ENCODE measurements around the gene ZDHHC11.
"Not testable (repeated sequence)": the region's sequence is repeated elsewhere in the genome, so short reads cannot be mapped to it uniquely, and the experiment has no call there.

Gene ZDHHC11

GRCh38 chr5:775595-775960 lies 75.2 kb downstream of the ZDHHC11 start:
- not testable (repeated sequence) for DNase-seq (ENCODE audit: low spot score)

GRCh38 chr5:774854-775505 lies 75.8 kb downstream of the ZDHHC11 start:
- not testable (repeated sequence) for DNase-seq (ENCODE audit: low spot score)

- DNase-seq (ENCODE audit: low spot score): not testable (repeated sequence)
These were observed 76.5 kb downstream of the ZDHHC11 start for GRCh38 chr5:774304-774703.

- DNase-seq (ENCODE audit: low spot score): no peak
These were observed 77.1 kb downstream of the ZDHHC11 start for GRCh38 chr5:773517-774264.

DNA sequence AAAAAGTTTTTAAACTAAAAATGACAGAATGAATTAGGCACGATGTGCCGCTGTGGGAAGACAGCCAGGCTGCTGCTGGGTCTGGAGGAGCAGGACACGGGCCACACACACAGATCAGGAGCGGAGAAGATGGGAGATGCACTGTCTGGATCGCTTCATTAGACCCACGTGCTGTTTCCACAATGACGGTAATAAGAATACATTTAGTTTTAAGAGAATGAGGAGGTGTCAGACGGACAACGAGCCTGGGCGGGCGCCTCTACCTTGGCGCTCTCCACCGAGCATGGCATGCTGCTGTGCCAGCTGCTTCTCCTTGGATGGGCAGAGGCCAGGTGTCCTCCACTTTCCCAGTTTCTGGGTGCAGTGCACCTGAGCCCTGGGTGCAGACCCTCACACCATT lies 77.9 kb downstream of the ZDHHC11 start:
- not testable (repeated sequence) for DNase-seq (ENCODE audit: low spot score)

- not testable (repeated sequence) for DNase-seq (ENCODE audit: low spot score)
These were observed 78.3 kb downstream of the ZDHHC11 start for GRCh38 chr5:772547-772890.

- DNase-seq (ENCODE audit: low spot score): not testable (repeated sequence)
These were observed 78.8 kb downstream of the ZDHHC11 start for GRCh38 chr5:771841-772546.

GRCh38 chr5:771087-771781 lies 79.6 kb downstream of the ZDHHC11 start:
- not testable (repeated sequence) for DNase-seq (ENCODE audit: low spot score)

DNA sequence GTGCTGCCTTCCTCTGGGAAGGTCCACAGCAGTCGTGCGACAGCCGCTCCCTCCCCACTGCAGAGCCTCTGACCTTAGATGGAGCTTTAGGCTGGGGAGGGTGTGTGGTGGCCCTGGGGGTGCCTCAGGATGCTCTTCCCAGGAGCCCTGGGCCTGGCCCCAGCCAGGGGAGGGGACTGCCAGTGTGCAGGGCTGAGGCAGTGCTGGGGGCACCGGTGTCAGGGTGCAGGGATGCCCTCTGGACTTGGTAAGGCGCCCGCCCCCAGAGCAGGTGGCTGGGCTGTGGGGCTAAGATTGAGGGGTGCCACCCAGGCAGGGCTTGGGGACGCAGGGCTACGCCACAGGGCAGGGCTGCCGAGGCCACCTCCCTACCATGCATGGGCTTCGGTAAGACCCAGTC lies 80.2 kb downstream of the ZDHHC11 start:
- not testable (repeated sequence) for DNase-seq (ENCODE audit: low spot score)

DNA sequence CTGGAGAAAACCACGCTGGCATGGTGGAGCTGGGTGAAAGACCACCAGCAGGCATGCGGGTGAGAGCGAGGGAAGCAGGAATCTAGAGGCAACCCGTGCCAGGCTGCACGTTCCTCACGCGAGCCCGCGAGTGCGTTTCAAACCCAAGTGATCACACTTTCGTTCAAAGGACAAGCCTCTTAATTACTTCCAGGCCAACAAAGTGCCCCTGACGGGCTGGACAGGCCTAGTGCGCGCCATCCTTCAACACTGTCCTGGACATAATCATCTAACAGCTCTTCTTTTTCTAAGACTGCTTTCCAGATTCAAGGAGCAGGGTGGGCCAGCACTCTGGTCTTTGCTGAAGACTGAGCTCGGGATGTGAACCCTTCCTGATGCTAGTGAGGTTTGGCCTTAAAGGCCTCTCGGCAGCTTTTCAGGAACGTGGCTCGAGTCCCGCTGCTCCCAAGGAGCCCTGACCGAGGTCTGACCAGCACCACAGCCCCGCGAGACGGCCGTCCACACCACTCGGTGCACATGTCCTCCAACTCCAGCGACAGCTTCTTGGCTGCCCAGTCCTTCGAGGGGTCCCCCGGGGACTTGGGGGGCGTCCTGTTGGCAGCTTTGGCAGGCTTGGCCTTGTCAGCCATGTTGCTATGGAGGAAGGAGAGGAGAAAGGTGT lies 81.2 kb downstream of the ZDHHC11 start:
- DNase-seq (ENCODE audit: low spot score): not testable (repeated sequence)

- DNase-seq (ENCODE audit: low spot score): no peak
These were observed 83.9 kb downstream of the ZDHHC11 start for GRCh38 chr5:766666-767431.

DNA sequence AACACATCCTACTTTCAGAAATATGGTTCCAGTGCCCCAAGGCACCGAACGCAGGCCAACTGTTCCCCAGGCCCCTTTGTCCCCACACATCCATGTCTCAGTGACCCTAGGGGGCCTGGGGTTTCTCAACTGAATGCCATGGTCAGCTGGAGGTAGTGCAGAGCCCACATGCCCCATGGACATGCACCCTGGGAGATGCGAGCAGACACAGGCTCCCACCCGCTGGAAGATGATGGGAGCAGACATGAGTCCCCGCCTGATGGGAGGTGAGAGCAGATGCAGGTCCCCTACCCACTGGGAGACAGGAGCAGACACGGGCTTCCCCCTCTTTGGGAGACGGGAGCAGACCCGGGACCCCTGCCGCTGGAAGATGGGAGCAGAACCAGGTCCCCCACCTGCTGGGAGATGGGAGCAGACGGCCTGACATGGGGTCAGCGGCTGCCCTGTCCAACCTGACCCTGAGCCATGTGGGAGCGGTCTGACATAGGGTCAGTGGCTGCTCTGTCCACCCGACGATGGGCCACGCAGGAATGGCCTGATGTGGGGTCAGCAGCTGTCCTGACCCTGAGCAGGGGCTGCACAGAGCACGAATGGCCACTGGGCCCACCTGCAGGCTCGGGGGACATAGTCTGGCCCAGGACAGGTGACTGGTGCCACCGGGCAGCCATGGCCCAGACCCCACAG lies 84.7 kb downstream of the ZDHHC11 start:
- DNase-seq (ENCODE audit: low spot score): no peak

DNA sequence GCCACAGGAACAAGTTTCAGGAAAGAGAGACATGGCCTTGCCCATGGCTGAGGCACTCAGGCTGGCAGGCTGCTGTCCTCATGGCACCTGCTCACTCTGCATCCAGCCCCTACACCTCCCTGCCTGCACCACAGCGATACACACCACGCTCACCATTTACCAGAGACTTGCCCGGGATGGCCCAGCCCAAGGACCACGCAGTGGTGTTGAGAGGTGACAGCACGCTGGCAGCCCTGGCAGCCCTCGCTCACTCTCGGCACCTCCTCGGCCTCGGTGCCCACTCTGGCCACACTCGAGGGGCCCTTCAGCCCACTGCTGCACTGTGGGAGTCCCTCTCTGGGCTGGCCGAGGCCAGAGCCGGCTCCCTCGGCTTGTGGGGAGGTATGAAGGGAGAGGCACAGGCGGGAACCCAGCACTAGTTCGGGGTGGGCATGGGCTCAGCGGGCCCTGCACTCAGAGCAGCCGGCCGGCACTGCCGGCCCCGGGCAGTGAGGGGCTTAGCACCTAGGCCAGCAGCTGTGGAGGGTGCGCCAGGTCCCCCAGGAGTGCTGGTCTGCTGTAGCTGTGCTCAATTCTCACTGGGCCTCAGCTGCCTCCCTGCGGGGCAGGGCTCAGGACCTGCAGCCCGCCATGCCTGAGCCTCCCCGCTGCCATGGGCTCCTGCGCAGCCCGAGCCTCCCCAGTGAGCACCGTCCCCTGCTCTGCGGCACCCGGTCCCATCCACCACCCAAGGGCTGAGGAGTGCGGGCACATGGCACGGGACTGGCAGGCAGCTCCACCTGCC lies 86.6 kb downstream of the ZDHHC11 start:
- no peak for DNase-seq (ENCODE audit: low spot score)

DNA sequence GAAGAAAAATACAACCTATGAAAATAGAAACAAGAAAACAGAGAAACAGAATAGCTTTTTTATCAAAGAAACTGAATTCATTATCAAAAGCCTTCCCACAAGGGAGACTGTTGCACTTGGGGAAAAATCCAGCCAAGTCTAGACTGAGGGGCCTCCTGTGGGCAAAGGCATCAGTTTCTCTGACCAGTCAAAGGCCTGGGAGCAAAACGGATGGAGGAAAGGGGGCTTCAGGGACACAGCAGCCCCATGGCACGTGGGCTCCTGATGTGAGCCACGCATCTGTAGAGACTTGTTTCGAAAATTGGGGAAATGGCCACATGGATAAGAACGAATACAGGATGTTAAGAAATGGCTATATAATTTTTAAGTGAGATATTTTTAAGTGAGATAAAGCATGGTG lies 87.4 kb downstream of the ZDHHC11 start:
- DNase-seq (ENCODE audit: low spot score): no peak

DNA sequence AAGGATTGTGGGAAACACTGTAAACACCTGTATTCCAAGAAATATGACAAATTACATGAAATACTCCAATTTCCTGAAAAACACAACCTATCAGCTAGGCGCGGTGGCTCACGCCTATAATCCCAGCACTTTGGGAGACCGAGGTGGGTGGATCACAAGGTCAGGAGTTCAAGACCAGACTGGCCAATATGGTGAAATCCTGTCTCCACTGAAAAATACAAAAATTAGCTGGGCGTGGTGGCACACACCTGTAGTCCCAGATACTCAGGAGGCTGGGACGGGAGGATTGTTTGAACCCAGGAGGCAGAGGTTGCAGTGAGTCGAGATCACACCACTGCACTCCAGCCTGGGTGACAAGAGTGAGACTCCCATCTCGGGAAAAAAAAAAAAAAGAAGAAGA lies 87.8 kb downstream of the ZDHHC11 start:
- not testable (repeated sequence) for DNase-seq (ENCODE audit: low spot score)

- no peak for DNase-seq (ENCODE audit: low spot score)
These were observed 88.7 kb downstream of the ZDHHC11 start for GRCh38 chr5:761854-762710.

DNA sequence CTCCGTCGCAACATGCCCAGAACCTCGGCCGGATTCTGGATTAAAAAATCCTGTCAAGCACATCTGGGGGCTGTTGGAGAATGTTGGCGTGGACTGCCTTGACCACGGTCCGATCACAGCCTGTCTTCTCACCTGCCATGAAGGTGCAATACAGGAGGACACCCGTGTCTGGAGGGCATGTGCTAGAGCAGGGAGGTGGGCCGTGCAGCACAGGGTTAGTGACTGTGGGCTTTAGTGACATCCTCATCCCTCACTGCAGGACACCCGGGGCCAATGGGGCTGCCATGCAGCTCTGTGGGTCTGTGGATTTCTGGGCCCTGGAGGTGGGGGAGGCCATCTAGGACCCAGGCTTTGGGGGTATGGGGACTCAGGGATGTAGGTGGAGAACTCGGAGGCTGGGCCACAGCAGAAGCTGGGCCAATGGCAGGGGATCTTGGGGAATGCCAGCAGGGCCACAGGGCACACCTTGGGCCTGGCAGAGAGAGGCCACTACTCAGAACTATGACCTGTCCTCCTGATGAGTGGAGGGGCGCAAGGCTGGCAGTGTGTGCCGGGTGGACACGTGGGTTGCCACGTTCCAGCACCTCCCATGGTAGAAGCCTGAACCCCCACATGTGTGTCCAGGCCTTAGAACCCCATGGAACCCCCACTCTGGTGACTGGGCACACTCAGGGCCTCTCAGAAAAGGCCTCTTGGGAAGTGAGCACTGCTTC lies 89.6 kb downstream of the ZDHHC11 start:
- no peak for DNase-seq (ENCODE audit: low spot score)

GRCh38 chr5:760363-761058 lies 90.3 kb downstream of the ZDHHC11 start:
- DNase-seq (ENCODE audit: low spot score): no peak

Data from LoVo (cell line).